GM12878 (cell line): Measurements from ENCODE around the gene SLC12A1. TPM values are rescaled to one million over a fixed set of nuclear protein-coding genes. Genes with fewer than 3 reads are reported as not detected.

Source experiments
- ATAC-seq: fragments of 200-7000 bp; cut with Tn5 transposase; 3 replicates; pipeline ENCODE4 v1.9.1; 2020; ENCODE audit warnings: mild to moderate bottlenecking, moderate library complexity
- BruUV-seq: library from RNA; stranded (reverse); fragments of 400-500 nt; replicated peaks from 2 replicates; lab custom pipeline; 2021; lab: Mats Ljungman, UMichigan
- CTCF ChIA-PET: fragments of 300-600 bp; sonication (Branson Sonifier 250); formaldehyde crosslinking; extraction: SDS; loops from one replicate; lab custom pipeline; 2021; ENCODE audit warnings: inconsistent platforms; lab: Yijun Ruan, JAX
- POLR2A ChIA-PET: fragments of 350-600 bp; formaldehyde crosslinking; extraction: SDS; loops from one replicate; lab custom pipeline; 2021; ENCODE audit warnings: inconsistent platforms; lab: Charles Lee
- RAD21 ChIA-PET: fragments of 300-600 bp; sonication (Branson Sonifier 250); formaldehyde crosslinking; loops from one replicate; lab custom pipeline; 2023; ENCODE audit warnings: antibody characterized with exemption; ENCODE audit not compliant: unreplicated experiment; lab: Charles Lee
- SMC1A ChIA-PET: fragments of 300-600 bp; sonication (Branson Sonifier 250); formaldehyde crosslinking; loops from one replicate; lab custom pipeline; 2023; ENCODE audit not compliant: unreplicated experiment, uncharacterized antibody; lab: Charles Lee
- DNase-seq: peaks from one replicate; pipeline ENCODE4 v3.0.0-alpha.2; 2011; ENCODE audit warnings: low read depth, low spot score
- FAIRE-seq: peaks from 3 replicates; lab custom pipeline; 2011; peaks lifted over from hg19 to GRCh38; lab: Jason Lieb, UNC
- H2AFZ ChIP-seq: 2 replicates; pipeline ENCODE4 v1.6.0; 2011; ENCODE audit warnings: low read depth, low read length, control low read depth; ENCODE audit not compliant: control insufficient read depth
- H3K27ac ChIP-seq: 2 replicates; pipeline ENCODE4 v1.5.1; 2011; ENCODE audit warnings: control low read depth; ENCODE audit not compliant: control insufficient read depth, insufficient read depth
- H3K27me3 ChIP-seq, 2 experiments: replicated peaks in 1 of 2; 2 replicates each; pipeline versions ENCODE4 v1.6.0 to v1.6.1; 2011; ENCODE audit warnings: low read length in 1 of 2; ENCODE audit not compliant: control insufficient read depth in 2 of 2, insufficient read depth in 2 of 2
- H3K36me3 ChIP-seq, 2 experiments: 2 replicates each; pipeline ENCODE4 v1.5.1; 2011; ENCODE audit warnings: low read length in 1 of 2; ENCODE audit not compliant: control insufficient read depth in 2 of 2, insufficient read depth in 2 of 2
- H3K4me1 ChIP-seq: 2 replicates; pipeline ENCODE4 v1.6.1; 2011; ENCODE audit warnings: mild to moderate bottlenecking, low read length, moderate library complexity, mixed read lengths; ENCODE audit not compliant: control insufficient read depth, insufficient read depth
- H3K4me2 ChIP-seq: 2 replicates; pipeline ENCODE4 v1.6.0; 2011; ENCODE audit warnings: control low read depth; ENCODE audit not compliant: control insufficient read depth, insufficient read depth
- H3K4me3 ChIP-seq: fragments of 200-600 bp; sonication (generic); 2 replicates; pipeline ENCODE4 v1.5.1; 2016
- H3K79me2 ChIP-seq: 2 replicates; pipeline ENCODE4 v1.6.0; 2011; ENCODE audit warnings: low read length; ENCODE audit not compliant: control insufficient read depth, insufficient read depth
- H3K9ac ChIP-seq: 2 replicates; pipeline ENCODE4 v1.8.0; 2011; ENCODE audit warnings: low read length, control low read depth, mixed read lengths; ENCODE audit not compliant: control insufficient read depth, insufficient read depth
- H3K9me3 ChIP-seq: replicated peaks from 3 replicates; pipeline ENCODE4 v1.5.1; 2011; ENCODE audit warnings: mild to moderate bottlenecking, low read length; ENCODE audit not compliant: control insufficient read depth, insufficient read depth
- H4K20me1 ChIP-seq: 2 replicates; pipeline ENCODE4 v1.6.0; 2011; ENCODE audit not compliant: control insufficient read depth, insufficient read depth
- CTCF ChIP-seq, 3 experiments: IDR thresholded peaks in 2 of 3; conservative IDR thresholded peaks in 1 of 3; 2 replicates each; pipeline ENCODE4 v1.5.1; 2011; ENCODE audit warnings: low read depth in 3 of 3, low read length in 3 of 3, mild to moderate bottlenecking in 3 of 3, control low read depth in 2 of 3, moderate library complexity in 2 of 3, inconsistent platforms in 1 of 3, mixed read lengths in 1 of 3; ENCODE audit not compliant: control insufficient read depth in 2 of 3, insufficient read depth in 1 of 3; ENCODE audit errors: extremely low read depth in 1 of 3
- CUX1 ChIP-seq: IDR thresholded peaks from 2 replicates; pipeline ENCODE4 v1.6.1; 2012; ENCODE audit warnings: improper control_type of control experiment, low read depth, low read length; ENCODE audit not compliant: insufficient replicate concordance
- FOXM1 ChIP-seq: IDR thresholded peaks from 2 replicates; pipeline ENCODE4 v1.6.1; 2012; ENCODE audit warnings: low read depth, mild to moderate bottlenecking, inconsistent platforms, low read length, moderate library complexity
- WGBS: methylation state at CpG from one replicate; pipeline ENCODE4 v1.1.6; 2016; ENCODE audit warnings: low lambda C conversion rate; ENCODE audit not compliant: insufficient replicate concordance, insufficient coverage; ENCODE audit errors: missing lambda C conversion rate; 5-methylcytosine and 5-hydroxymethylcytosine counted together
- in situ Hi-C: fragments of 300-500 bp; cut with MboI; formaldehyde crosslinking; loops from 9 replicates; pipeline ENCODE4 v1.14.3; 2018; ENCODE audit warnings: mixed read lengths
- intact Hi-C: fragments of 100-400 bp; cut with micrococcal nuclease; formaldehyde crosslinking; loops from one replicate; pipeline ENCODE4 v1.14.2; 2022; ENCODE audit not compliant: unreplicated experiment
- polyA plus RNA-seq, 11 experiments: library from polyadenylated mRNA; depleted of rRNA in 4 of 11; unstranded in 6 of 11; stranded (reverse) in 5 of 11; fragments of >200 nt; fragmentation: Nextera tagmentation in 4 of 11; fragmentation: Illumina TruSeq in 1 of 11; extraction: Ambion mirVana in 4 of 11; extraction: Trizol in 1 of 11; gene quantifications; 1 replicate in 1 of 11; 2 replicates in 10 of 11; pipeline versions ENCODE4 v1.2.1 to v1.2.3, GENCODE V29; 2011 to 2016; ENCODE audit warnings: inconsistent platforms in 2 of 11, missing spikeins in 2 of 11, low read depth in 1 of 11
- total RNA-seq, 4 experiments: library from RNA; depleted of rRNA in 3 of 4; stranded (reverse); fragments of >200 nt in 3 of 4; fragmentation: Illumina TruSeq in 1 of 4; extraction: Trizol in 1 of 4; gene quantifications; 2 replicates each; pipeline versions ENCODE4 v1.2.1 to v1.2.3, GENCODE V29; 2013 to 2021

SLC12A1 gene
- total and polyA plus RNA-seq, 10 of the 15 experiments (the other 5 are each of a cell fraction or from before 2014, with no cell fraction given) = under 0.01 TPM; not detected in 9

GRCh38 chr15:48242015-48242414 lies 35.9 kb downstream of the SLC12A1 start (continued):
- TF ChIP-seq CTCF (IDR thresholded peaks at IDR 0.05 in 2 of 3, conservative IDR thresholded peaks at IDR 0.05 in 1 of 3; ENCODE audit: control insufficient read depth in 2 of 3, extremely low read depth in 1 of 3, insufficient read depth in 1 of 3, low read depth in 3 of 3, low read length in 3 of 3) = no peak

- no TSS peak for BruUV-seq
- ChIA-PET POLR2A (no interaction called here), RAD21 (no interaction called here), SMC1A (no interaction called here), CTCF (no interaction called here)
- Histone ChIP-seq H3K27me3 (no peaks in the 10 kb centered on the region; a peak in 1 of 4 replicates), H3K9ac (no peak overlapping the region), H3K4me1 (no peaks in the 10 kb centered on the region), H3K27ac (no peak overlapping the region), H3K79me2 (no peaks in the 10 kb centered on the region), H3K4me2 (no peak overlapping the region), H3K4me3 (no peak overlapping the region), H4K20me1 (no peaks in the 10 kb centered on the region), H3K36me3 (no peaks in the 10 kb centered on the region), H2AFZ (no peak overlapping the region), H3K9me3 (no peaks in the 10 kb centered on the region)
- in situ Hi-C loops (no loop called here), intact Hi-C loops (no loop called here)
- TF ChIP-seq FOXM1 (no peak), CUX1 (no peak)
- DNase-seq (no peak), FAIRE-seq (no peak), ATAC-seq (no peak)
- WGBS = 36% methylated on average over 4 of the region's 4 CpGs
These were observed 36.4 kb downstream of the SLC12A1 start for GRCh38 chr15:48242535-48242934.
